B cell (primary cell): Measurements from ENCODE around the gene MAP2K1. TPM values are rescaled to one million over a fixed set of nuclear protein-coding genes. Genes with fewer than 3 reads are reported as not detected.

Experiments
- ATAC-seq: fragments of 200-7000 bp; cut with Tn5 transposase; one replicate; pipeline ENCODE4 v1.10.0; 2021; ENCODE audit warnings: low read depth, mild to moderate bottlenecking, moderate number of reproducible peaks, moderate library complexity
- CTCF ChIA-PET: fragments of 350-600 bp; sonication (Branson Sonifier 250); formaldehyde crosslinking; loops from one replicate; lab custom pipeline; 2021; ENCODE audit warnings: antibody characterized with exemption, inconsistent platforms; lab: Charles Lee
- POLR2A ChIA-PET: fragments of 350-600 bp; sonication (Branson Sonifier 250); formaldehyde crosslinking; loops from one replicate; lab custom pipeline; 2021; ENCODE audit warnings: antibody characterized with exemption; lab: Charles Lee
- DNase-seq: peaks from one replicate; pipeline ENCODE4 v3.0.0; 2013
- H2AFZ ChIP-seq: 2 replicates; pipeline ENCODE4 v1.6.1; 2012; ENCODE audit warnings: mild to moderate bottlenecking, low read depth, low read length; ENCODE audit not compliant: insufficient read depth, poor library complexity, severe bottlenecking
- H3K27ac ChIP-seq, 2 donors: 1 replicate in 1 of 2; 2 replicates in 1 of 2; pipeline ENCODE4 v1.5.1; 2012 to 2013; ENCODE audit warnings: low read length in 2 of 2, mild to moderate bottlenecking in 2 of 2, moderate library complexity in 1 of 2
- H3K27me3 ChIP-seq, 4 experiments: fragments of 200-600 bp in 1 of 4; sonication (generic) in 1 of 4; replicated peaks in 1 of 4; 1 replicate in 2 of 4; 2 replicates in 2 of 4; pipeline versions ENCODE4 v1.6.1 to v1.7.0; 2013 to 2016; ENCODE audit warnings: low read length in 3 of 4, mild to moderate bottlenecking in 2 of 4, mixed read lengths in 1 of 4, moderate library complexity in 1 of 4; ENCODE audit not compliant: insufficient read depth in 4 of 4, control insufficient read depth in 3 of 4; ENCODE audit errors: control extremely low read depth in 1 of 4
- H3K36me3 ChIP-seq, 2 experiments: replicated peaks in 1 of 2; 1 replicate in 1 of 2; 2 replicates in 1 of 2; pipeline versions ENCODE4 v1.6.1 to v1.7.1; 2013; ENCODE audit warnings: low read length in 1 of 2; ENCODE audit not compliant: insufficient read depth in 2 of 2, control insufficient read depth in 1 of 2; ENCODE audit errors: control extremely low read depth in 1 of 2, extremely low read depth in 1 of 2
- H3K4me1 ChIP-seq, 2 donors: fragments of 200-600 bp in 1 of 2; sonication (generic) in 1 of 2; 1 replicate in 1 of 2; 2 replicates in 1 of 2; pipeline versions ENCODE4 v1.5.1 to v1.6.1; 2013 to 2017; ENCODE audit warnings: low read length in 2 of 2; ENCODE audit not compliant: control insufficient read depth in 2 of 2, insufficient read depth in 2 of 2
- H3K4me2 ChIP-seq: replicated peaks from 2 replicates; pipeline ENCODE3; 2012; ENCODE audit warnings: mild to moderate bottlenecking, low read depth, low read length; ENCODE audit not compliant: poor library complexity, severe bottlenecking
- H3K4me3 ChIP-seq, 5 experiments: fragments of 200-600 bp in 1 of 5; sonication (generic) in 1 of 5; 1 replicate in 3 of 5; 2 replicates in 2 of 5; pipeline versions ENCODE4 v1.5.1 to v1.7.0; 2011 to 2016; ENCODE audit warnings: low read length in 4 of 5, mild to moderate bottlenecking in 4 of 5, low read depth in 2 of 5, control low read depth in 1 of 5, moderate library complexity in 1 of 5; ENCODE audit not compliant: insufficient read depth in 1 of 5; ENCODE audit errors: control extremely low read depth in 1 of 5, extremely low read depth in 1 of 5
- H3K79me2 ChIP-seq: fragments of 200-600 bp; sonication (generic); one replicate; pipeline ENCODE4 v1.6.0; 2016; ENCODE audit warnings: low read length; ENCODE audit not compliant: control insufficient read depth, insufficient read depth
- H3K9ac ChIP-seq: fragments of 200-600 bp; sonication (generic); 2 replicates; pipeline ENCODE4 v1.6.1; 2017; ENCODE audit warnings: mild to moderate bottlenecking, low read length, moderate library complexity
- H3K9me3 ChIP-seq, 3 donors: one replicate each; pipeline versions ENCODE4 v1.6.1 to v1.7.1; 2013; ENCODE audit warnings: low read length in 2 of 3; ENCODE audit not compliant: control insufficient read depth in 2 of 3, insufficient read depth in 1 of 3; ENCODE audit errors: control extremely low read depth in 1 of 3
- H4K20me1 ChIP-seq: 2 replicates; pipeline ENCODE4 v1.6.0; 2012; ENCODE audit warnings: mild to moderate bottlenecking, low read length; ENCODE audit not compliant: insufficient read depth, control insufficient read depth, poor library complexity, severe bottlenecking
- H3K27ac Mint-ChIP-seq: one replicate; pipeline ENCODE4 v1.8.0; 2021; ENCODE audit warnings: mixed read lengths
- H3K27me3 Mint-ChIP-seq: one replicate; pipeline ENCODE4 v1.8.0; 2021; ENCODE audit warnings: mixed read lengths
- H3K4me1 Mint-ChIP-seq: one replicate; pipeline ENCODE4 v1.8.0; 2021; ENCODE audit warnings: mixed read lengths
- H3K4me3 Mint-ChIP-seq: one replicate; pipeline ENCODE4 v1.8.0; 2021; ENCODE audit warnings: mixed read lengths
- H3K9me3 Mint-ChIP-seq: one replicate; pipeline ENCODE4 v1.8.0; 2022; ENCODE audit warnings: mixed read lengths; ENCODE audit not compliant: insufficient read depth
- CTCF ChIP-seq: fragments of 200-600 bp; IDR thresholded peaks from one replicate; pipeline ENCODE4 v1.8.0; 2022; ENCODE audit warnings: antibody characterized with exemption, mild to moderate bottlenecking
- EZH2 ChIP-seq: IDR thresholded peaks from 2 replicates; pipeline ENCODE4 v1.6.1; 2012; ENCODE audit warnings: borderline replicate concordance, low read depth, mild to moderate bottlenecking, moderate library complexity, low read length; ENCODE audit not compliant: insufficient read depth, poor library complexity, severe bottlenecking
- WGBS: methylation state at CpG from one replicate; pipeline ENCODE4 v1.1.5; 2013; ENCODE audit warnings: missing lambda C conversion rate; ENCODE audit not compliant: insufficient coverage; 5-methylcytosine and 5-hydroxymethylcytosine counted together
- intact Hi-C: fragments of 100-400 bp; cut with micrococcal nuclease; formaldehyde crosslinking; loops from one replicate; pipeline ENCODE4 v1.10.0; 2022
- polyA plus RNA-seq: library from polyadenylated mRNA; depleted of rRNA; stranded (reverse); fragments of >200 nt; gene quantifications from 2 replicates; pipeline ENCODE4 v1.2.3, GENCODE V29; 2012
- total RNA-seq, 2 donors: library from RNA; stranded (reverse); fragments of 120-200 nt in 1 of 2; gene quantifications; 1 replicate in 1 of 2; 2 replicates in 1 of 2; pipeline versions ENCODE4 v1.2.3 to v1.2.4, GENCODE V29; 2013 to 2022

Gene MAP2K1
- total and polyA plus RNA-seq, 2 donors (not counting 1 experiment from before 2014, with no cell fraction given) = 21.6 to 52.3 TPM

- Histone ChIP-seq H3K9ac (no peak overlapping the region), H3K27ac (no peak overlapping the region), H3K9me3 (no peaks in the 10 kb centered on the region), H3K4me2 (no peak overlapping the region), H3K4me3 (no peak overlapping the region), H3K27me3 (no peaks in the 10 kb centered on the region), H3K4me1 (peaks cover 28 to 42% of the 10 kb centered on the region in 2 donors), H3K79me2 (peaks cover 98% of the 10 kb centered on the region), H2AFZ (no peak overlapping the region), H4K20me1 (peaks cover 83% of the 10 kb centered on the region), H3K36me3 (peaks cover 0 to 6% of the 10 kb centered on the region in 2 experiments)
- ATAC-seq (no peak), DNase-seq (no peak)
- H3K9me3 Mint-ChIP-seq = no peaks in the 10 kb centered on the region
- H3K4me1 Mint-ChIP-seq = peaks cover 52% of the 10 kb centered on the region
- TF ChIP-seq CTCF (no peak), EZH2 (no peak)
- intact Hi-C loops = no loop called here
- ChIA-PET POLR2A (no interaction called here), CTCF (no interaction called here)
- H3K27me3 Mint-ChIP-seq = no peaks in the 10 kb centered on the region
- no peak overlapping the region for H3K4me3 Mint-ChIP-seq
- WGBS = 95% methylated on average over 7 of the region's 8 CpGs
- no peak overlapping the region for H3K27ac Mint-ChIP-seq
Measured at GRCh38 chr15:66399276-66399675, 12.6 kb downstream of the MAP2K1 start.

- peaks cover 51% of the 10 kb centered on the region for H3K4me1 Mint-ChIP-seq
- CTCF ChIA-PET = interaction anchor here (1.7 to 2.4 kb wide), 2 partner anchors 10 to 13 kb away, joined by 4 to 7 read pairs; no protein-coding TSS in a partner anchor
- H3K79me2 ChIP-seq = peaks cover 99% of the 10 kb centered on the region
- peak overlapping the region; percentile 64 for H3K4me2 ChIP-seq
- H3K4me1 ChIP-seq = peaks cover 36 to 46% of the 10 kb centered on the region in 2 donors
- no peak overlapping the region for H3K4me3 Mint-ChIP-seq
- intact Hi-C loops = loop anchor here (10.0 kb wide), 1 partner anchor 54 kb away; no protein-coding TSS in a partner anchor
- peaks cover 0 to 6% of the 10 kb centered on the region in 2 experiments for H3K36me3 ChIP-seq
- H3K27ac Mint-ChIP-seq = no peak overlapping the region
- H3K9me3 Mint-ChIP-seq = no peaks in the 10 kb centered on the region
- peak overlapping the region; percentile 4 for H3K9ac ChIP-seq
- ATAC-seq = no peak
- POLR2A ChIA-PET = no interaction called here
- no peak for TF ChIP-seq EZH2
- TF ChIP-seq CTCF = no peak
- no peaks in the 10 kb centered on the region for H3K27me3 Mint-ChIP-seq
- 28% methylated on average over 2 of the region's 3 CpGs for WGBS
- no peak overlapping the region for H3K27ac ChIP-seq
- no peaks in the 10 kb centered on the region for H3K9me3 ChIP-seq
- no peak overlapping the region for H3K4me3 ChIP-seq
- DNase-seq = no peak
- peaks cover 83% of the 10 kb centered on the region for H4K20me1 ChIP-seq
- no peak overlapping the region for H2AFZ ChIP-seq
- H3K27me3 ChIP-seq = no peaks in the 10 kb centered on the region
Measured at GRCh38 chr15:66400351-66400774, 13.7 kb downstream of the MAP2K1 start.
